GM19452 (cell line): ENCODE data around the gene ABCG1.
A peak's percentile ranks its signal among the peaks of the same experiment; 100 is the strongest.

Source experiments
- ATAC-seq: cut with Tn5 transposase; IDR thresholded peaks from one replicate; pipeline ENCODE4 v1.9.1; 2021; ENCODE audit not compliant: unreplicated experiment

ABCG1 gene

GRCh38 chr21:42231756-42232155, 12.8 kb downstream of the ABCG1 start:
- no peak for ATAC-seq

GRCh38 chr21:42232176-42232825, 13.4 kb downstream of the ABCG1 start:
- no peak for ATAC-seq

GRCh38 chr21:42233067-42233961, 14.4 kb downstream of the ABCG1 start:
- ATAC-seq: peak; percentile 50

- ATAC-seq: no peak
These were observed 15.1 kb downstream of the ABCG1 start for GRCh38 chr21:42234041-42234440.

- ATAC-seq: no peak
These were observed 15.7 kb downstream of the ABCG1 start for GRCh38 chr21:42234464-42235241.

- no peak for ATAC-seq
These were observed 16.7 kb downstream of the ABCG1 start for GRCh38 chr21:42235593-42235992.

GRCh38 chr21:42236014-42236413, 17.1 kb downstream of the ABCG1 start:
- no peak for ATAC-seq

- no peak for ATAC-seq
These were observed 17.8 kb downstream of the ABCG1 start for GRCh38 chr21:42236693-42237092.

- ATAC-seq: no peak
These were observed 18.2 kb downstream of the ABCG1 start for GRCh38 chr21:42237161-42237560.

GRCh38 chr21:42237577-42237976, 18.6 kb downstream of the ABCG1 start:
- ATAC-seq: no peak

- ATAC-seq: no peak
These were observed 19.4 kb downstream of the ABCG1 start for GRCh38 chr21:42238185-42238934.

- ATAC-seq: no peak
These were observed 20.6 kb downstream of the ABCG1 start for GRCh38 chr21:42239556-42239955.

GRCh38 chr21:42239973-42240372, 21.0 kb downstream of the ABCG1 start:
- no peak for ATAC-seq

GRCh38 chr21:42242611-42243010, 23.7 kb downstream of the ABCG1 start:
- ATAC-seq: no peak

- no peak for ATAC-seq
These were observed 24.1 kb downstream of the ABCG1 start for GRCh38 chr21:42243026-42243425.

- ATAC-seq: no peak
These were observed 26.6 kb downstream of the ABCG1 start for GRCh38 chr21:42245331-42246193.

GRCh38 chr21:42247716-42248115, 28.8 kb downstream of the ABCG1 start:
- no peak for ATAC-seq

- ATAC-seq: no peak
These were observed 29.3 kb downstream of the ABCG1 start for GRCh38 chr21:42248241-42248640.

GRCh38 chr21:42248783-42249597, 30.1 kb downstream of the ABCG1 start:
- peak; percentile 86 for ATAC-seq
